A549 (cell line): ENCODE measurements around the gene GALNT12.

Experiments
- CBX2 ChIP-seq: fragments of 200-600 bp; sonication (generic); IDR thresholded peaks from 2 replicates; pipeline ENCODE4 v1.6.1; 2016; ENCODE audit warnings: low read depth, mild to moderate bottlenecking, borderline replicate concordance
- CHD2 ChIP-seq: fragments of 150-350 bp; IDR thresholded peaks from 2 replicates; pipeline ENCODE4 v1.6.1; 2014; ENCODE audit warnings: low read length; ENCODE audit not compliant: partially characterized antibody
- EP300 ChIP-seq, 2 experiments: fragments of >200 bp; sonication (Bioruptor Twin); formaldehyde crosslinking; IDR thresholded peaks; 2 replicates in 1 of 2; 3 replicates in 1 of 2; pipeline ENCODE4 v1.6.1; 2016 to 2017
- POLR2A ChIP-seq: IDR thresholded peaks from 2 replicates; pipeline ENCODE4 v1.6.1; 2012; ENCODE audit warnings: mild to moderate bottlenecking, low read length
- POLR2AphosphoS2 ChIP-seq: conservative IDR thresholded peaks from 2 replicates; pipeline ENCODE4 v1.6.1; 2012; ENCODE audit warnings: low read length, improper control_type of control experiment, inconsistent platforms
- RCOR1 ChIP-seq: fragments of 150-350 bp; IDR thresholded peaks from 2 replicates; pipeline ENCODE4 v1.6.1; 2014; ENCODE audit warnings: antibody characterized with exemption, low read length, low read depth
- TP53 ChIP-seq: fragments of 250-450 bp; sonication (Bioruptor Pico); IDR thresholded peaks from 2 replicates; pipeline ENCODE4 v1.5.0; 2021; ENCODE audit warnings: mild to moderate bottlenecking, moderate library complexity
- ZC3H11A ChIP-seq: fragments of 450-650 bp; IDR thresholded peaks from 2 replicates; pipeline ENCODE4 v1.6.1; 2014; ENCODE audit warnings: antibody characterized with exemption, mild to moderate bottlenecking
- TF ChIP-seq, protein P1 (sequence below): fragments of >200 bp; sonication (Bioruptor Twin); formaldehyde crosslinking; IDR thresholded peaks from 3 replicates; pipeline ENCODE4 v1.5.1; 2016
- TF ChIP-seq, protein P2 (sequence below): fragments of 150-350 bp; IDR thresholded peaks from 2 replicates; pipeline ENCODE4 v1.6.1; 2014; ENCODE audit warnings: low read depth, mild to moderate bottlenecking, low read length
- TF ChIP-seq, protein P3 (sequence below): fragments of >200 bp; sonication (Bioruptor Twin); formaldehyde crosslinking; IDR thresholded peaks from 2 replicates; pipeline ENCODE4 v1.6.1; 2016
- TF ChIP-seq, protein P4 (sequence below): fragments of 200-600 bp; sonication (generic); IDR thresholded peaks from 2 replicates; pipeline ENCODE4 v1.6.1; 2016; ENCODE audit warnings: antibody characterized with exemption, mild to moderate bottlenecking, moderate library complexity

DNA sequence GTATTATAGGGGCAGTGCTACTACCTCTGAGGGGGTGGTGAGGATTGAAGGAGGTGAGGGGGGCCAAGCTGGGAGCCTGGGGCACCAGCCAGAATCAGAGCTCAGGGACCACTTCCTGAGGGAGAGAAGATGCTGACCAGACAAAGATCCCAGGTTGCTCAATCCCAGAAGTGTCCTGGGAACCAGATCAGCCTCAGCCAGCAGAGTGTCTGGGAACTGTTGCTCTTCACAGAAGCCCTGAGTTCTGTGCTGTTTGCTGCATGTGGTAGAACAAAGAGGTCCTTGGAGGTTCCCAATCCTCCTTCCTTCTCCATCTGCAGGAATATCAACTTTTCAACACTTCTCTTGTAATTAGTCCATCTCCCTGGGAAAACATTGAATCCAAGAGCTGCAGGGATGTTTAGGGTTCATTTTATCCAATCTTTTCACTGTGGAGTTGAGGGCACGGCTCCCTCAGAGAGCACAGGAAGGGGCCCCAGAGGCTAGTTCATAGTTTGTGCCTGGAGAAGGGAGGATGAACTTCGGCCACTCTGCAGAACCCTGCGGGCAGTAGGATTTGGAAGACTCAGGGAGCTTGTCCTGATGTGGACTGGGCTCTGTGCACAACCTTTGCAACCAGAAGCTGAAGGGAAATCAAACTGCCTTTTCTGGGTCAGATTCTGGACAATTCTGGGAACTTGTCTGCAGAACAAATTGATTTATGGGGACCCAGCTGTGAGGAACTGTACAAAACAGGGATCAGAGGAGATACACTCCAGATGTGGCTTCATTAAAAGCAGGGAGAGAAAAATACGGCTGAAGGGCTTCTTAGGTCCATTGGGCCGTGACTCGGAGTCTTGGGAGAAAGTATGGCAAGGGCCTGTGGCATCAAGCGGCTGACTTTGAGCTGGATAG, 57.1 kb downstream of the GALNT12 start:
- TF ChIP-seq TP53 (no peak), CBX2 (no peak), EP300 (IDR thresholded peaks at IDR 0.05) (no peak), RCOR1 (no peak), CHD2 (no peak), ZC3H11A (no peak), POLR2A (no peak), POLR2AphosphoS2 (no peak)
- TF ChIP-seq, protein P1, sequence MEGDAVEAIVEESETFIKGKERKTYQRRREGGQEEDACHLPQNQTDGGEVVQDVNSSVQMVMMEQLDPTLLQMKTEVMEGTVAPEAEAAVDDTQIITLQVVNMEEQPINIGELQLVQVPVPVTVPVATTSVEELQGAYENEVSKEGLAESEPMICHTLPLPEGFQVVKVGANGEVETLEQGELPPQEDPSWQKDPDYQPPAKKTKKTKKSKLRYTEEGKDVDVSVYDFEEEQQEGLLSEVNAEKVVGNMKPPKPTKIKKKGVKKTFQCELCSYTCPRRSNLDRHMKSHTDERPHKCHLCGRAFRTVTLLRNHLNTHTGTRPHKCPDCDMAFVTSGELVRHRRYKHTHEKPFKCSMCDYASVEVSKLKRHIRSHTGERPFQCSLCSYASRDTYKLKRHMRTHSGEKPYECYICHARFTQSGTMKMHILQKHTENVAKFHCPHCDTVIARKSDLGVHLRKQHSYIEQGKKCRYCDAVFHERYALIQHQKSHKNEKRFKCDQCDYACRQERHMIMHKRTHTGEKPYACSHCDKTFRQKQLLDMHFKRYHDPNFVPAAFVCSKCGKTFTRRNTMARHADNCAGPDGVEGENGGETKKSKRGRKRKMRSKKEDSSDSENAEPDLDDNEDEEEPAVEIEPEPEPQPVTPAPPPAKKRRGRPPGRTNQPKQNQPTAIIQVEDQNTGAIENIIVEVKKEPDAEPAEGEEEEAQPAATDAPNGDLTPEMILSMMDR: no peak
- TF ChIP-seq, protein P2, sequence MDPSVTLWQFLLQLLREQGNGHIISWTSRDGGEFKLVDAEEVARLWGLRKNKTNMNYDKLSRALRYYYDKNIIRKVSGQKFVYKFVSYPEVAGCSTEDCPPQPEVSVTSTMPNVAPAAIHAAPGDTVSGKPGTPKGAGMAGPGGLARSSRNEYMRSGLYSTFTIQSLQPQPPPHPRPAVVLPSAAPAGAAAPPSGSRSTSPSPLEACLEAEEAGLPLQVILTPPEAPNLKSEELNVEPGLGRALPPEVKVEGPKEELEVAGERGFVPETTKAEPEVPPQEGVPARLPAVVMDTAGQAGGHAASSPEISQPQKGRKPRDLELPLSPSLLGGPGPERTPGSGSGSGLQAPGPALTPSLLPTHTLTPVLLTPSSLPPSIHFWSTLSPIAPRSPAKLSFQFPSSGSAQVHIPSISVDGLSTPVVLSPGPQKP: no peak
- TF ChIP-seq, protein P3, sequence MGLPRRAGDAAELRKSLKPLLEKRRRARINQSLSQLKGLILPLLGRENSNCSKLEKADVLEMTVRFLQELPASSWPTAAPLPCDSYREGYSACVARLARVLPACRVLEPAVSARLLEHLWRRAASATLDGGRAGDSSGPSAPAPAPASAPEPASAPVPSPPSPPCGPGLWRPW: no peak
- TF ChIP-seq, protein P4, sequence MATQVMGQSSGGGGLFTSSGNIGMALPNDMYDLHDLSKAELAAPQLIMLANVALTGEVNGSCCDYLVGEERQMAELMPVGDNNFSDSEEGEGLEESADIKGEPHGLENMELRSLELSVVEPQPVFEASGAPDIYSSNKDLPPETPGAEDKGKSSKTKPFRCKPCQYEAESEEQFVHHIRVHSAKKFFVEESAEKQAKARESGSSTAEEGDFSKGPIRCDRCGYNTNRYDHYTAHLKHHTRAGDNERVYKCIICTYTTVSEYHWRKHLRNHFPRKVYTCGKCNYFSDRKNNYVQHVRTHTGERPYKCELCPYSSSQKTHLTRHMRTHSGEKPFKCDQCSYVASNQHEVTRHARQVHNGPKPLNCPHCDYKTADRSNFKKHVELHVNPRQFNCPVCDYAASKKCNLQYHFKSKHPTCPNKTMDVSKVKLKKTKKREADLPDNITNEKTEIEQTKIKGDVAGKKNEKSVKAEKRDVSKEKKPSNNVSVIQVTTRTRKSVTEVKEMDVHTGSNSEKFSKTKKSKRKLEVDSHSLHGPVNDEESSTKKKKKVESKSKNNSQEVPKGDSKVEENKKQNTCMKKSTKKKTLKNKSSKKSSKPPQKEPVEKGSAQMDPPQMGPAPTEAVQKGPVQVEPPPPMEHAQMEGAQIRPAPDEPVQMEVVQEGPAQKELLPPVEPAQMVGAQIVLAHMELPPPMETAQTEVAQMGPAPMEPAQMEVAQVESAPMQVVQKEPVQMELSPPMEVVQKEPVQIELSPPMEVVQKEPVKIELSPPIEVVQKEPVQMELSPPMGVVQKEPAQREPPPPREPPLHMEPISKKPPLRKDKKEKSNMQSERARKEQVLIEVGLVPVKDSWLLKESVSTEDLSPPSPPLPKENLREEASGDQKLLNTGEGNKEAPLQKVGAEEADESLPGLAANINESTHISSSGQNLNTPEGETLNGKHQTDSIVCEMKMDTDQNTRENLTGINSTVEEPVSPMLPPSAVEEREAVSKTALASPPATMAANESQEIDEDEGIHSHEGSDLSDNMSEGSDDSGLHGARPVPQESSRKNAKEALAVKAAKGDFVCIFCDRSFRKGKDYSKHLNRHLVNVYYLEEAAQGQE: no peak
